Skin epidermis (tissue), 12 donors: ENCODE results near the gene ADAMTS3.
"Not testable (repeated sequence)": the region's sequence is repeated elsewhere in the genome, so short reads cannot be mapped to it uniquely, and the experiment has no call there.

Source experiments
- H3K27ac ChIP-seq, 21 experiments: fragments of 200-600 bp; sonication (generic) in 11 of 21; one replicate each; pipeline ENCODE4 v1.5.0; 2020; ENCODE audit warnings: mild to moderate bottlenecking in 3 of 21, inconsistent platforms in 2 of 21, moderate library complexity in 2 of 21
- H3K4me3 ChIP-seq, 7 experiments: fragments of 200-600 bp; sonication (generic) in 2 of 7; one replicate each; pipeline ENCODE4 v1.5.0; 2020; ENCODE audit warnings: inconsistent platforms in 2 of 7, mild to moderate bottlenecking in 2 of 7, moderate library complexity in 1 of 7

ADAMTS3 gene

DNA sequence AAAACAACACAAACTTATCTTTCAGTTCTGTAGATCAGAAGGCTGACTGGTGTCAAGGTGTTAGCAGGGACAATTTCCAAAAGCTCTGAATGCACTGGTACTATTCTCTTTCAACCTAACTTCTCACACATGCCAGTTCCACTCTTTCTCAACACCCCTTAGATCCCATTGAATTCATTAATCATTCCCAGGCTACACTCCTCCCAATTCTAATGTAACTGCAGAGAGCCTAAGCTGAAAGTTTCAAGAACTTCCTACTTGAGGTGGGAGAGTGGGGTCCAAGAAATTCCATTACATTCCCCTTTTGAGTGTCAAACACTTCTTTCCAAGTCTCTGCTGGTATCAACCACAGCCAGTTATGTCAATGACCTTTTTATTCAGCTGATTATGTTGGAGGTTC, 142.0 kb downstream of the ADAMTS3 start:
- no peak overlapping the region for H3K4me3 ChIP-seq
- H3K27ac ChIP-seq, result no peak overlapping the region

DNA sequence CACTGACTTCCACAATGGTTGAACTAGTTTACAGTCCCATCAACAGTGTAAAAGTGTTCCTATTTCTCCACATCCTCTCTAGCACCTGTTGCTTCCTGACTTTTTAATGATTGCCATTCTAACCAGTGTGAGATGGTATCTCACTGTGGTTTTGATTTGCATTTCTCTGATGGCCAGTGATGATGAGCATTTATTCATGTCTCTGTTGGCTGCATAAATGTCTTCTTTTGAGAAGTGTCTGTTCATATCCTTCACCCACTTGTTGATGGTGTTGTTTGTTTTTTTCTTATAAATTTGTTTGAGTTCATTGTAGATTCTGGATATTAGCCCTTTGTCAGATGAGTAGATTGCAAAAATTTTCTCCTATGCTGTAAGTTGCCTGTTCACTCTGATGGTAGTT, 143.1 kb downstream of the ADAMTS3 start:
- H3K27ac ChIP-seq, H3K4me3 ChIP-seq: not testable (repeated sequence)

DNA sequence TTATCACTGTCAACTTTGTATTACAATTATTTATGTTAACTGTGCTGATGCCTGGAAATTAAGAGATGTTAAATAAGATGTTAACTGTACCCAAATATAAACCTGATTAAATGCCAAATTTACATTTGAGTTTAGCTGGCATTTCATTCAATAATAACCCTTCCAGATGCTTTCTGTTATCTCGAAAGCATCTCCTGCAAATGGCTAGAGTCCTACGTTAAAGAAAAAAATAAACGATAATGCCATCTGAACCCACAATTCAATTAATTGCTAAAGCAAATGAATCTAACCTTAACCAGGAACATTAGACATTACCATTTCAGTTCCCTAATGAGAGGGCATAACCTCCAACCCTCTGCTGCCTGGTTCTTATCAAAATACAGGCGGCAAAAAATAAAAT, 145.0 kb downstream of the ADAMTS3 start:
- Histone ChIP-seq H3K27ac (no peak overlapping the region), H3K4me3 (no peak overlapping the region)

GRCh38 chr4:72422416-72422815, 146.6 kb downstream of the ADAMTS3 start:
- H3K27ac ChIP-seq, result no peak overlapping the region
- no peak overlapping the region for H3K4me3 ChIP-seq

DNA sequence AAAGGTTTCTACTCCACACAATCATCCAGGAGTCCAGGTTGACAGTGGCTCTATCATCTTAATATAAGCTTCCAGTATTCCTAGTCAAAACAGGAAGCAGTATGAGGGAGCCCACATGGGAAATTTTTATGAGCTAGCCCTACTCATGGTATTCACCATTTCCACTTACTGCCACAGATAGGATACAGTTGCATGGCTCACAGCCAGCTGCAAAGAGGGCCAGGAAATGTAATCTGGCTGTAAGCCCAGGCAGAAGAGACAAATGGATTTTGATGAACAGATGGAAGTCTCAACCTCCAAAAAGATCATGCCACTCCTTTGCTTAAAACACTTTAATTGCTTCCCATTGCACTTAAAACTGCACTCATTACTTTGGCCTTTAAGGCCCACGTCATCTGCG, 150.6 kb downstream of the ADAMTS3 start:
- no peak overlapping the region for H3K27ac ChIP-seq

DNA sequence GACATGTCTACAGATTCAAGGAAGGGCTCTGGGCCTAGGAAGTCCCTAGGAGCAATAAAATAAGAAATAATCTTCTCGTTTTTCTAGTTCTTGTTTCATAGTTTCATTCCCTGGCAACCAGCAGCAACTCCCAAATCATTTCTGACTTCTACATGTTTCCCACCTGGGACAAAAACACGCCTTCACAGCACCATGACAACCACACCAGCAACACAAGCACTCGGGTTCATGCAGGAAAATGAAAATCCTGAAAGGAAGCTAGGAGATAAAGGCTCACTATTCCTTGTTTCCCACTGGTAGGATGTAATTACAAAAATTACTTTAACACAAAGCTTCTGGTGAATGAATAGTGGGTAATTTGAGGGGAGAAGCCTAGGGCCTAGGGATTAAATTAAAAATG, 158.9 kb downstream of the ADAMTS3 start:
- H3K27ac ChIP-seq, result no peak overlapping the region

More for the DNA sequence above, 150.6 kb downstream of the ADAMTS3 start:
- H3K4me3 ChIP-seq, result no peak overlapping the region

DNA sequence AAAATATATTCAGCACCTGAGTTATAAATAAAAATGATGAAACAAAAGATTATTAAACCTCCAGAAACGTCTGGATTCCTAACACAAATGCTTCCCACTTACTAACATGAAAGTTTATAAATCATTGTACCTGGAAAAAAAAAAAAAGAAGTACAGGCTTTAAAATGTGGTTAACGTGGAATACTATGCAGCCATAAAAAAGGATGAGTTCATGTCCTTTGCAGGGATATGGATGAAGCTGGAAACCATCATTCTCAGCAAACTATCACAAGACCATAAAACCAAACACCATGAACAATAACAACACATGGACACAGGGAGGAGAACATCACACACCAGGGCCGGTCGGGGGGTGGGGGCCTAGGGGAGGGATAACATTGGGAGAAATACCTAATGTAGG, 160.5 kb downstream of the ADAMTS3 start:
- no peak overlapping the region for H3K4me3 ChIP-seq
- no peak overlapping the region for H3K27ac ChIP-seq

More for the DNA sequence above, 158.9 kb downstream of the ADAMTS3 start:
- no peak overlapping the region for H3K4me3 ChIP-seq

DNA sequence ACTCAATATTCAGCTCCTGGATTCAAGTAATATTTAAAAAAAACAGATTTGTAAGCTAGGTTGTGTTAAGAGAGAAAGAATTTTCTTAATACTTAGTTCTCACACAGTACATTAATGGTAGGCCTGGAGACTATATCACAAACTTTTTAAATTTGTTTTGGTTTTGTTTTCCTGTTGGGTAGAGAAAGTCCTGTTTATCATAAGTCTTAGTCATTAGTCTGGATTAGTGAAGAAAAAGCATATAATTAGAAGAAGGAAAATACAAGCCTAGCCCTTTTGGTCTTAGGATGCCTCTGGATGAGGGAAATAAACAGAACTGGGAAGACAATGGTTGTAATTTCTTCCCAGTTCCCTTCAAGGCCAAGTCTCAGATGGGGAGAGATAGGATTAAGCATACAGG, 163.6 kb downstream of the ADAMTS3 start:
- no peak overlapping the region for H3K27ac ChIP-seq
- H3K4me3 ChIP-seq, result no peak overlapping the region

- Histone ChIP-seq H3K27ac (no peak overlapping the region), H3K4me3 (no peak overlapping the region)
These were observed 171.7 kb downstream of the ADAMTS3 start for GRCh38 chr4:72397314-72397713.

DNA sequence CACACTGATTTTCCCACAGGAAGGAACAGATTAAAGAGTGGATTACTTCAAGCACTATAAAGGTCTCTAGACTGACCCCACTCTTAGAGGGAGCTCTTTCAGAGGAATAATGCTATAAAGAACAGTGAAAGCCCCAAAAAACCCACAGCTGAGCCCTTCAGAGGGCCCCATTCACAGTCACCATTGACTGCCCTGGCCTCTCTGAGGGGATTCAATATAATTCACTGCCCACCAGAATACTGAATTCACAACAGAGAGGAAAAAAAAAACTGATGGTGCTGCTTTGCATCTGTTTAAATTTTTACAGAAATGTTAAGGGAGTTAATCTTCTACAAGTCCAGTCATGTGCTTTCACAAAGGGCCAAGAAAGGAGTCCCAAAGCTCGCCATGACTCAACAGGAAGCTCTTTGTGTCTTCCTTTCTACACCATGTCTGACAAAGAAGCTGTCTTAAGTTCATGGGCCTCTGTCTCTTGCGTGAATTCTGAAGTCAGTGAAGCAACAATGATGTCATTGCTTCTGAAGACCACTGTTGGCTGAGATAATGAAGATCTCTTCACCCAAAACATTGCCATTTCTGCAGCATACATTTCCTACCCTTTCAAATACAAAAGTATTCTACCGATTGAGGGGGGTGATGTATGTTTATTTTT, 174.9 kb downstream of the ADAMTS3 start:
- no peak overlapping the region for H3K27ac ChIP-seq

GRCh38 chr4:72391281-72391680, 177.7 kb downstream of the ADAMTS3 start:
- Histone ChIP-seq H3K4me3 (no peak overlapping the region), H3K27ac (no peak overlapping the region)

More for the DNA sequence above, 174.9 kb downstream of the ADAMTS3 start:
- H3K4me3 ChIP-seq, result no peak overlapping the region

DNA sequence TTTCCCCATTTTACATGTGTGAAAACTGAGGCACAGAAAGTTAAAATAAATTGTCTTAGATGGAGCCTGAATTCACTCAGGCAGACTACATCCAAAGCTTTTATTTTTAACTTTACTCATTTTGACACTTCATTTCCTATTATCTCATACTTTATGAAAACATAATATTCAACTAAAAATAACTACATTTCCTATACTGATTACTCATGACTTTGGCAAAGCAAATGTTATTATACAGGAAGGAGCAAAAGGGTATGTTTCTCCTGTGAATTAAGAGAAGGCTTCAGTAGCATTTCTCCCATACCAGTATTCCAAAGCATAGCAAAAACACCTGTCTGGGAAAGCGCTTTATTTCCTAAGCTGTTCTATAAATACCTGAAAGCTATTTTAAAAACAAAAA, 178.6 kb downstream of the ADAMTS3 start:
- Histone ChIP-seq H3K4me3 (no peak overlapping the region), H3K27ac (no peak overlapping the region)

GRCh38 chr4:72388521-72388920, 180.5 kb downstream of the ADAMTS3 start:
- no peak overlapping the region for H3K4me3 ChIP-seq
- no peak overlapping the region for H3K27ac ChIP-seq

DNA sequence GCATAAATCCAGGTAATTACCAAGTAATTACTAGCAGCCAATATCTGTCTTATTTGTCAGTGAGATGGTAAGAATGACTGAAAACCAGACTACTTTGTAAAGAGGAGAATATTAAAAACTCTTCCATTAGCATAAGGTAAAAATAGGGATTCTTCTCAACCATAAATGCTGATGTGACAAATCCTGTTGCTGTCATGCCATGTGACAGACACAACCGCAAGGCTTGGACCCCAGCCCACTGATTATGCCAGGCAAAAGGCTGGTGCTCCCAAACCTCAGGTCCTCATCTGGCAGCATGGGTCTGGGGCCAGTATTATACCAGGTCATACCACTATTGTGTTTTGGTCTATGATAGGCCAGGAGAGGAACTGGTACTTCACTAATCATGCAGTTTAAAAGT, 181.1 kb downstream of the ADAMTS3 start:
- Histone ChIP-seq H3K27ac (no peak overlapping the region), H3K4me3 (no peak overlapping the region)

- no peak overlapping the region for H3K27ac ChIP-seq
These were observed 185.6 kb downstream of the ADAMTS3 start for GRCh38 chr4:72383439-72383838.

DNA sequence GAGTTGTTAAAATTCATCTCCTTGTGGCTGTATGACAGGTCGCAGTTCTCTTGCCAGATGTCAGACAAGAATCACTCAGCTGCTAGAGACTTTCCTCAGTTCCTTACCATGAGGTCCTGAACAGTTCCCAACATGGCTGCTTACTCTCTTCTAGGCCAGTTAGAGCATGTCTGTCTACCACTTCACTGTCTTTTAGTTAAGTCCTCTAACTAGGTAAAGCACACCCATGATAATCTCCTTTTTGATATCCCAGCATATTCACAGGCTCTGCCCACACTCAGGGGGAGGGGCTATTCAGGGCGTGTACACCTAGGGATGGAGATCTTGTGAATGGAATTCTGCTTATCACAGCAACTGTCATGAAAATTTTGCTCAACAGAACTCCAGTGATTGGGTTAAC, 190.1 kb downstream of the ADAMTS3 start:
- Histone ChIP-seq H3K4me3 (no peak overlapping the region), H3K27ac (no peak overlapping the region)

More at GRCh38 chr4:72383439-72383838, 185.6 kb downstream of the ADAMTS3 start:
- no peak overlapping the region for H3K4me3 ChIP-seq

DNA sequence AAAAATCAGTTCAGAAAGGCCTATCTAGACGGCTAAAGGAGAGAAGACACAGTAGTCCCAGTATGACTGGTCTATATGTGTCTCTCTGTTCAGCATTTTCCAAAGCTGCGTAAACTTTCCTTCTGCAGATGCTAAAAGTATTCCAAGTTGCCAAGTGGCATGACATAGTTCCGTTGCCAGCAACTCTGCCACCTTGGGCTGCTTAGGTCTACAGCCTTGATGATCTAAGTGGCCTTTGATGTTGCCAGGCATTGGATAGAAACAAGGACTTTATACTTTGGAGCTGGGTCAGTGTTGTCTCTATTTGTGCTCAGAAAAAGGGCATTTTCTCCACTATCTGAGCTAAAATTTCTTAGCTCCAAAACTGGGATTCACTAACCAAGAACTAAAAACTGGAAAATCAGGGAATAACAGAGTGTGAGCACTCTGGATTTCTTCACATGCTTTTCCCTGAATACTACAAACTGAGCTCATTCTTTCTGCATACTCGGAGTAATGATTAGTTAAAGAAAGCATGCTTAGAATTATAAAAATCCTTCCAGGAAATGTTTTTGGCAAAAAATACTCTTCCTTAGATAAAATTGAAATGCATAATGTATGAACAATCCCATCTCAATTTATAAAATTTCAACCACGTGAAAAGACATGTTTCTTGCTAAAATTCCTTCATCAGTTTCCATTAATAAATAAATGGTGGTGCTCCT, 191.4 kb downstream of the ADAMTS3 start:
- no peak overlapping the region for H3K27ac ChIP-seq
- no peak overlapping the region for H3K4me3 ChIP-seq

DNA sequence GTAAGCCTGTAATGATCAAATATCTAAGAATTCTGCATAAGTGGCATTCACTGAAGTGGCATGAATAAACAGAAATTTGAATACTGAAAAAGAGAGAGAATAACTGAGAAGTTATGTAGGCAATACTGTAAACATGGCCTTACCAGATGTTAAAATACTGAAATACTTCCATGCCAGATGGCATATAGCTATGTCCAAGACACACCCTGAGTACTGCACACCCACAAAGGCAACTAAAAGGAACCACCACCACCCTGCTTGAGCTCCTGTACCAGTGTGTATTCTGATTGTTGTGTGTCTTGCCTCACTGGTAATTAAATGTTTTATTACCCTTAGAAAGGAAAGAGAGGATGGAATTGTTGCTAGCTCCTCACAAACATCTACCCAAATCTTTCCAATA, 192.1 kb downstream of the ADAMTS3 start:
- peak overlapping the region in 1 of 21 experiments; percentile 9 for H3K27ac ChIP-seq

DNA sequence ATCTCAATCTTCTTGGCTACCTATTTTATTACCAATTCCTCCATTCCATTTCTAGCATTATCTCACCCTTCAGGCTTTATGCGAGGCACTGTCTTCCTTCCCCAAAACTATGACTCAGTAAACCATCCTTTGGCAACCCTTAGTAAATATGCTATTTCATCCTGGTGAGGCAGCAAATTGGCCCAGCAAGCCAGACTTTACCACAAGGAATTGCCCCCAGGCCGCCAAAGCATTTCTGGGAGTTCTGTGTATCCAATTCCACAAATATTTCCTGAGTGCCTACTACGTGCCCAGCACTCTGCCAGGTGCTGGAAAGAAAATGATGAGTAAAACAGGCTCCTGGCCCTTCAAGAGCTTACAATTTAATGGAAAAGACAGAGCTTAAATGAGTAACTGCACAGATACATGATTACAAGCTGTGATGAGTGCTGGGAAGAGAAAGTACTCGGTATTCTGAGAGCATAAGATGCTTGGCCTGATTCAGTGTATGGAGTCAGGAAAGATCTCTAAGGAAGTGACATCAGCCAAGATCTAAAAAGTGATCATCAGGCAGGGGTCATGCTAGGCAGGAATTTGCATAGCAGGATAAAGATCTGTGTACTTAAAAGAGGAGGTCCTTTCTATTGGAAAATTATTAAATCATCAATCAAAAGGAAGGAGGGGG, 193.8 kb downstream of the ADAMTS3 start:
- Histone ChIP-seq H3K27ac (no peak overlapping the region), H3K4me3 (no peak overlapping the region)

More for the DNA sequence above, 192.1 kb downstream of the ADAMTS3 start:
- no peak overlapping the region for H3K4me3 ChIP-seq

DNA sequence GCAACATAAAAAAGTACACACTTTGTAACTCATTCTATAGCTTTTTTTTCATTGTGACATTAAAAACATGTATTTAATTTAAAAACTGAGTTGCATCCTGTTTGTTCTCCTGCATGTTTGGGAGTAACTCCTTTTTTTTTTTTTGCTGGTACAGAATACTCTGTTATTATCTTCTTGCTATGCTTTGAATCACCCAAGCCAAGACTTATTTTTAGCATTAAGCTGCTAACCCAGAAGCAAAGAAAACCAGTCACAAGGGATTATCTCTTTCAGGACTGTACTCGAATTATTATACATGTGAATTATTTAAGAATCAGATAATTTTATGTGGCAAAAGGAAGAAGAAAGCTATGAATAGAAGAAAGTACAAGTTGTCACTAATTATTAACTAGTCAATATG, 194.9 kb downstream of the ADAMTS3 start:
- Histone ChIP-seq H3K4me3 (no peak overlapping the region), H3K27ac (no peak overlapping the region)

DNA sequence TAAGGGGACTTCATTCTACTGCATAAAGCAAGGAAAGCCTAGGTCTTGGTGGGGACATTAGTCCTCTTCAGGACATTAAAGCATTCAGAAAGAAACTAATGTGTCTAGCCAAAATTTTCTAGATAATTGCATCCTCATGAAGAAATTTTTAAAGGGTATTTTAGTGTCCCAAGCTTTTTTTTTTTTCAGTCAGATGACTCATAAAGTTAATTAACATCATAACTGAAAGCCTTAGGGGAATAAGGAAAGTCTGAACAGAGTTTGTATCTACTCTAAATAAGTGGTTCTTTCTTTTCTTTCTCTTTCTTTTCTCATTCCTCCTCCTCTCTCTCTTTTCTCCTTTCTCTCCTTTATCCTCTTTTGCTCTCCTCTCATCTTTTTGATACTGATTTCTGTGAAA, 202.4 kb downstream of the ADAMTS3 start:
- H3K4me3 ChIP-seq, result no peak overlapping the region

More for the DNA sequence above, 202.4 kb downstream of the ADAMTS3 start:
- peak overlapping the region in 3 of 21 experiments; percentile 21 to 42 (median 21) for H3K27ac ChIP-seq
